ENCODE results near the gene KCTD13.

GRCh38 chr16:29925781-29926710 lies at the start of gene KCTD13:
- TF ChIP-seq CTCF (IDR thresholded peaks at IDR 0.05): no peak
- TF ChIP-seq POLR2A (IDR thresholded peaks at IDR 0.05): peak; percentile 85
- peak in 2 of 3 donors; percentile 78 to 81 for TF ChIP-seq POLR2AphosphoS5 (IDR thresholded peaks at IDR 0.05)

All from breast epithelium (tissue), 3 donors.